HCT116 (cell line): ENCODE measurements around the gene CLDN9.

ENCODE experiments used
- CTCF ChIP-seq, 3 experiments: fragments of 200-600 bp in 1 of 3; sonication (generic) in 1 of 3; IDR thresholded peaks in 2 of 3; conservative IDR thresholded peaks in 1 of 3; 2 replicates each; pipeline ENCODE4 v1.5.1; 2012 to 2017; ENCODE audit warnings: low read depth in 2 of 3, low read length in 2 of 3, antibody characterized with exemption in 1 of 3, borderline replicate concordance in 1 of 3, control low read depth in 1 of 3, mild to moderate bottlenecking in 1 of 3, mixed read lengths in 1 of 3, mixed run types in 1 of 3, moderate library complexity in 1 of 3; ENCODE audit not compliant: insufficient read depth in 1 of 3
- ELF1 ChIP-seq: IDR thresholded peaks from 2 replicates; pipeline ENCODE4 v1.6.1; 2012; ENCODE audit warnings: low read depth, borderline replicate concordance

- TF ChIP-seq CTCF (IDR thresholded peaks at IDR 0.05 in 2 of 3, conservative IDR thresholded peaks at IDR 0.05 in 1 of 3; ENCODE audit: borderline replicate concordance in 1 of 3, insufficient read depth in 1 of 3, low read depth in 2 of 3, low read length in 2 of 3) (no peak), ELF1 (no peak)
Measured at GRCh38 chr16:3026003-3026378, 13.3 kb downstream of the CLDN9 start.
